HepG2 (cell line): ENCODE data around the gene OPRM1. TPM values are rescaled to one million over a fixed set of nuclear protein-coding genes. Genes with fewer than 3 reads are reported as not detected.

Experiments used
- ATAC-seq: fragments of 200-7000 bp; cut with Tn5 transposase; 3 replicates; pipeline ENCODE4 v1.9.1; 2020; ENCODE audit warnings: mild to moderate bottlenecking, moderate library complexity
- BruUV-seq: library from RNA; stranded (reverse); fragments of 400-500 nt; replicated peaks from 2 replicates; lab custom pipeline; 2021; lab: Mats Ljungman, UMichigan
- CTCF ChIA-PET: fragments of 300-600 bp; formaldehyde crosslinking; extraction: SDS; loops from one replicate; lab custom pipeline; 2021; ENCODE audit warnings: low total read pairs, inconsistent platforms, low intra/inter-chr PET ratio; lab: Yijun Ruan, JAX
- POLR2A ChIA-PET: fragments of 350-600 bp; sonication (Branson Sonifier 250); formaldehyde crosslinking; loops from one replicate; lab custom pipeline; 2020; ENCODE audit warnings: antibody characterized with exemption, inconsistent platforms; lab: Yijun Ruan, JAX
- DNase-seq: peaks from one replicate; pipeline ENCODE4 v3.0.0-alpha.2; 2015; ENCODE audit warnings: low spot score
- FAIRE-seq: peaks from 3 replicates; lab custom pipeline; 2011; peaks lifted over from hg19 to GRCh38; lab: Jason Lieb, UNC
- H2AFZ ChIP-seq: one replicate; pipeline ENCODE4 v1.6.1; 2011; ENCODE audit warnings: low read length, inconsistent platforms
- H3K27ac ChIP-seq: fragments of 300-600 bp; 3 replicates; pipeline ENCODE4 v1.8.0; 2011; ENCODE audit warnings: mixed run types, mild to moderate bottlenecking, mixed read lengths, low read length, inconsistent platforms; ENCODE audit not compliant: insufficient read depth; ENCODE audit errors: extremely low read length
- H3K27me3 ChIP-seq, 2 experiments: fragments of 200-600 bp in 1 of 2; 2 replicates in 1 of 2; 3 replicates in 1 of 2; pipeline versions ENCODE4 v1.6.0 to v1.8.0; 2011; ENCODE audit warnings: low read length in 2 of 2, mild to moderate bottlenecking in 2 of 2, moderate library complexity in 2 of 2, inconsistent platforms in 1 of 2; ENCODE audit not compliant: insufficient read depth in 2 of 2, control insufficient read depth in 1 of 2
- H3K36me3 ChIP-seq, 2 experiments: fragments of 200-600 bp in 1 of 2; replicated peaks in 1 of 2; 2 replicates in 1 of 2; 3 replicates in 1 of 2; pipeline versions ENCODE4 v1.5.1 to v1.8.0; 2011; ENCODE audit warnings: low read length in 2 of 2, inconsistent platforms in 1 of 2; ENCODE audit not compliant: insufficient read depth in 2 of 2, control insufficient read depth in 1 of 2
- H3K4me1 ChIP-seq: 2 replicates; pipeline ENCODE4 v1.5.1; 2012; ENCODE audit warnings: low read length, inconsistent platforms; ENCODE audit not compliant: insufficient read depth
- H3K4me2 ChIP-seq: 2 replicates; pipeline ENCODE4 v1.6.0; 2011; ENCODE audit warnings: low read depth, low read length, inconsistent platforms
- H3K4me3 ChIP-seq, 3 experiments: fragments of 200-600 bp in 1 of 3; sonication (generic), shearing (Covaris generic) in 1 of 3; replicated peaks in 1 of 3; 2 replicates each; pipeline ENCODE4 v1.5.1; 2011 to 2016; ENCODE audit warnings: low read length in 3 of 3, inconsistent platforms in 2 of 3, low read depth in 2 of 3, mild to moderate bottlenecking in 2 of 3, control low read depth in 1 of 3, mixed read lengths in 1 of 3; ENCODE audit not compliant: insufficient read depth in 1 of 3
- H3K79me2 ChIP-seq: one replicate; pipeline ENCODE4 v1.6.1; 2011; ENCODE audit warnings: low read length, inconsistent platforms; ENCODE audit not compliant: insufficient read depth
- H3K9ac ChIP-seq: 2 replicates; pipeline ENCODE4 v1.6.0; 2011; ENCODE audit warnings: mild to moderate bottlenecking, low read depth, low read length, inconsistent platforms; ENCODE audit not compliant: insufficient read depth
- H3K9me3 ChIP-seq: 2 replicates; pipeline ENCODE4 v1.5.1; 2012; ENCODE audit warnings: mild to moderate bottlenecking, low read length
- H4K20me1 ChIP-seq: 2 replicates; pipeline ENCODE4 v1.6.0; 2011; ENCODE audit warnings: inconsistent platforms, mild to moderate bottlenecking, low read length, moderate library complexity; ENCODE audit not compliant: insufficient read depth
- NPAS2 ChIP-seq: sonication (generic); formaldehyde crosslinking; IDR thresholded peaks from 2 replicates; pipeline ENCODE4 v1.8.0; 2022; ENCODE audit warnings: mild to moderate bottlenecking, missing genetic modification reagents, borderline replicate concordance
- PCBP2 ChIP-seq: fragments of 200-400 bp; formaldehyde crosslinking; optimal IDR thresholded peaks from 2 replicates; pipeline ENCODE3; 2018; ENCODE audit warnings: low read length, low read depth; ENCODE audit not compliant: poor library complexity, severe bottlenecking
- POLR2G ChIP-seq: fragments of 200-400 bp; formaldehyde crosslinking; IDR thresholded peaks from 2 replicates; pipeline ENCODE4 v1.6.1; 2018; ENCODE audit warnings: mild to moderate bottlenecking, low read depth, low read length, moderate library complexity
- RBAK ChIP-seq: sonication (generic); formaldehyde crosslinking; IDR thresholded peaks from 2 replicates; pipeline ENCODE4 v1.5.1; 2020; ENCODE audit warnings: mild to moderate bottlenecking, missing genetic modification reagents
- SOX6 ChIP-seq, 2 experiments: fragments of 450-650 bp in 1 of 2; sonication (generic) in 1 of 2; formaldehyde crosslinking in 1 of 2; IDR thresholded peaks; 2 replicates each; pipeline versions ENCODE4 v1.4.0 to v1.6.1; 2017 to 2020; ENCODE audit warnings: antibody characterized with exemption in 1 of 2, mild to moderate bottlenecking in 1 of 2, missing genetic modification reagents in 1 of 2
- SPEN ChIP-seq: sonication (generic); formaldehyde crosslinking; IDR thresholded peaks from 2 replicates; pipeline ENCODE4 v1.5.1; 2020; ENCODE audit warnings: low read depth, mild to moderate bottlenecking, missing genetic modification reagents
- STAG1 ChIP-seq: sonication (generic); formaldehyde crosslinking; IDR thresholded peaks from 2 replicates; pipeline ENCODE4 v1.4.0; 2020; ENCODE audit warnings: missing genetic modification reagents
- ZNF180 ChIP-seq: sonication (generic); formaldehyde crosslinking; IDR thresholded peaks from 2 replicates; pipeline ENCODE4 v1.4.0; 2020; ENCODE audit warnings: low read depth, missing genetic modification reagents, borderline replicate concordance
- ZNF234 ChIP-seq: sonication (generic); formaldehyde crosslinking; conservative IDR thresholded peaks from 2 replicates; pipeline ENCODE4 v1.5.1; 2020; ENCODE audit warnings: mild to moderate bottlenecking, missing genetic modification reagents
- ZNF33B ChIP-seq: sonication (generic); formaldehyde crosslinking; IDR thresholded peaks from 2 replicates; pipeline ENCODE4 v1.5.1; 2020; ENCODE audit warnings: mild to moderate bottlenecking, missing genetic modification reagents
- ZNF382 ChIP-seq: sonication (generic); formaldehyde crosslinking; IDR thresholded peaks from 2 replicates; pipeline ENCODE4 v1.5.0; 2020; ENCODE audit warnings: missing genetic modification reagents, mild to moderate bottlenecking, borderline replicate concordance
- ZNF563 ChIP-seq: sonication (generic); formaldehyde crosslinking; IDR thresholded peaks from 2 replicates; pipeline ENCODE4 v1.8.0; 2022; ENCODE audit warnings: mild to moderate bottlenecking, moderate library complexity, missing genetic modification reagents
- ZSCAN9 ChIP-seq: IDR thresholded peaks from 2 replicates; pipeline ENCODE4 v1.6.1; 2016; ENCODE audit warnings: borderline replicate concordance
- WGBS: methylation state at CpG from one replicate; pipeline ENCODE4 v1.1.6; 2017; ENCODE audit warnings: low lambda C conversion rate; 5-methylcytosine and 5-hydroxymethylcytosine counted together
- in situ Hi-C: cut with HindIII; loops from 2 replicates; pipeline ENCODE4 v1.10.0; 2017; ENCODE audit warnings: low pct_unique_long_range_greater_than_20kb; ENCODE audit not compliant: extremely low pct_ligation_motif_present
- intact Hi-C: fragments of 100-400 bp; cut with micrococcal nuclease; formaldehyde crosslinking; loops from one replicate; pipeline ENCODE4 v1.10.0; 2022; ENCODE audit not compliant: unreplicated experiment
- polyA plus RNA-seq, 8 experiments: library from polyadenylated mRNA; depleted of rRNA in 3 of 8; stranded (reverse) in 7 of 8; unstranded in 1 of 8; fragments of >200 nt; fragmentation: Illumina TruSeq in 4 of 8; extraction: Trizol in 4 of 8; gene quantifications; 2 replicates each; pipeline versions ENCODE4 v1.2.1 to v1.2.3, GENCODE V29; 2011 to 2016; ENCODE audit warnings: low read depth in 4 of 8, missing spikeins in 1 of 8, mixed read lengths in 1 of 8; ENCODE audit not compliant: insufficient read depth in 1 of 8
- total RNA-seq, 5 experiments: library from RNA; depleted of rRNA; stranded (reverse); fragments of >200 nt; fragmentation: Illumina TruSeq; extraction: Trizol; gene quantifications; 2 replicates each; pipeline ENCODE4 v1.2.3, GENCODE V29; 2016; ENCODE audit warnings: low read depth in 1 of 5
- TF ChIP-seq, protein P1 (sequence below): sonication (generic); formaldehyde crosslinking; IDR thresholded peaks from 2 replicates; pipeline ENCODE4 v1.8.1; 2023; ENCODE audit warnings: missing genetic modification reagents, inconsistent platforms, borderline replicate concordance

Gene OPRM1
- total and polyA plus RNA-seq, 2 of the 13 experiments (the other 11 are each of a cell fraction or from before 2014, with no cell fraction given) = not detected

DNA sequence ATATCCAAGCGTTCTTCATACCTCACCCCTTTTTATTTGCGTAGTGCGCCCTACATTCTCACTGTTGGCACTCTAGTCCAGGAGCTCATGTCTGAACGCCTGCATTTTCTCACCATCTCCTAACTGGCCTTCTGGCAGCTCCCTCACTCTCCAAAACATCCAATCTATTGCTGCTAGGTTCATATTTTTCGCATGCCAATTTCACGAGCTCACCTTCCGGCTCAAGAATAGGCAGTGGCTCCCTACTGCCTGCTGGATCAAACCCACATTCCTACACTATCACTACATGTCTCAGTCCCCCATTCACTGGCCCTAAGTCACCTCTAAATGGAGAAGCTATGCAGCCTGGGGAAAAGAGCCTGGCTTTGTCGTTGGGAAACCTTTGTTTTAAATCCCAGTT, 202.5 kb downstream of the OPRM1 start:
- no peak for DNase-seq
- intact Hi-C loops = no loop called here
- no peaks in the 10 kb centered on the region for H4K20me1 ChIP-seq
- no peak overlapping the region for H2AFZ ChIP-seq
- CTCF ChIA-PET = no interaction called here
- no peak for ATAC-seq
- H3K4me1 ChIP-seq = no peaks in the 10 kb centered on the region
- H3K9ac ChIP-seq = no peak overlapping the region
- no peak overlapping the region for H3K4me2 ChIP-seq
- FAIRE-seq = no peak
- H3K4me3 ChIP-seq = no peak overlapping the region
- WGBS = 38% methylated on average over 8 of the region's 8 CpGs
- H3K79me2 ChIP-seq = no peaks in the 10 kb centered on the region
- in situ Hi-C loops = no loop called here
- H3K9me3 ChIP-seq = no peaks in the 10 kb centered on the region
- no peak for TF ChIP-seq POLR2G
- no peak for TF ChIP-seq ZNF180 (CRISPR knock-in tag)
- TF ChIP-seq ZSCAN9 (CRISPR knock-in tag) = no peak
- no peak for TF ChIP-seq SOX6 (IDR thresholded peaks at IDR 0.05)
- no peak for TF ChIP-seq SOX6 (CRISPR knock-in tag; IDR thresholded peaks at IDR 0.05)
- no peak for TF ChIP-seq ZNF563
- TF ChIP-seq SPEN (CRISPR knock-in tag) = no peak
- no peak for TF ChIP-seq STAG1 (CRISPR knock-in tag)
- no peak for TF ChIP-seq RBAK (CRISPR knock-in tag)
- no peak for TF ChIP-seq ZNF234
- TF ChIP-seq ZNF382 (CRISPR knock-in tag) = no peak
- TF ChIP-seq PCBP2 = no peak
- TF ChIP-seq, protein P1, sequence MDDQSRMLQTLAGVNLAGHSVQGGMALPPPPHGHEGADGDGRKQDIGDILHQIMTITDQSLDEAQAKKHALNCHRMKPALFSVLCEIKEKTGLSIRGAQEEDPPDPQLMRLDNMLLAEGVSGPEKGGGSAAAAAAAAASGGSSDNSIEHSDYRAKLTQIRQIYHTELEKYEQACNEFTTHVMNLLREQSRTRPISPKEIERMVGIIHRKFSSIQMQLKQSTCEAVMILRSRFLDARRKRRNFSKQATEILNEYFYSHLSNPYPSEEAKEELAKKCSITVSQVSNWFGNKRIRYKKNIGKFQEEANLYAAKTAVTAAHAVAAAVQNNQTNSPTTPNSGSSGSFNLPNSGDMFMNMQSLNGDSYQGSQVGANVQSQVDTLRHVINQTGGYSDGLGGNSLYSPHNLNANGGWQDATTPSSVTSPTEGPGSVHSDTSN (CRISPR knock-in tag) = no peak
- TF ChIP-seq ZNF33B (CRISPR knock-in tag) = no peak
- no peak for TF ChIP-seq NPAS2 (CRISPR knock-in tag)
- TF ChIP-seq, all 625 proteins: peak for 0
- Histone ChIP-seq H3K27ac (no peak overlapping the region), H3K36me3 (no peaks in the 10 kb centered on the region), H3K27me3 (peaks cover 0 to 30% of the 10 kb centered on the region in 2 experiments; a peak in 2 of 5 replicates)
- POLR2A ChIA-PET = no interaction called here
- no TSS peak for BruUV-seq
